Stimulated activated CD8-positive, alpha-beta memory T cell treated with anti-CD3 and anti-CD28 coated beads, Interleukin-15, amount 100 ng/mL, for 4 hours (primary cell): ENCODE data around the gene ABHD14A.

Source experiments
- DNase-seq, 2 donors: peaks; one replicate each; pipeline ENCODE4 v3.0.0-alpha.2; 2020; ENCODE audit warnings: low read depth in 2 of 2

ABHD14A gene

DNA sequence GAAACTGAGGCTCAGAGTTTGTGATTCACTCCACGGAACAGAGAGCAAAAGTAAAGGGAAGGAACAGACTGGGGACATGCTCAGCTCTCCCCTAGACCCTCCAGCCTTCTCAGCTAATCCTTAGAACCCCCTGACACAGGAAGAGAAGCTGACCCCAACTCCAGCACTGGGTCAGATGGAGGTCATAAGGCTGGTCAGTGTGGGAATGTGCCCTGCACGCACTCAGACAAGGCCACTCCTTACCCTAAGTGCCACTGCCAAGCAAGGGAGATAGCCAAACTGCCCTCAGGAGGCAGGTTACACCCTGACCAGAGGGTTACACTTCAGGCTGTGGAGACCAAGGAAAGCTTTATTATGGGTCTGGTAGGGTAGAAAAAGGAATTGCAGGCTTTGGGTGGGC is 19.7 kb downstream of the ABHD14A start:
- no peak for DNase-seq

DNA sequence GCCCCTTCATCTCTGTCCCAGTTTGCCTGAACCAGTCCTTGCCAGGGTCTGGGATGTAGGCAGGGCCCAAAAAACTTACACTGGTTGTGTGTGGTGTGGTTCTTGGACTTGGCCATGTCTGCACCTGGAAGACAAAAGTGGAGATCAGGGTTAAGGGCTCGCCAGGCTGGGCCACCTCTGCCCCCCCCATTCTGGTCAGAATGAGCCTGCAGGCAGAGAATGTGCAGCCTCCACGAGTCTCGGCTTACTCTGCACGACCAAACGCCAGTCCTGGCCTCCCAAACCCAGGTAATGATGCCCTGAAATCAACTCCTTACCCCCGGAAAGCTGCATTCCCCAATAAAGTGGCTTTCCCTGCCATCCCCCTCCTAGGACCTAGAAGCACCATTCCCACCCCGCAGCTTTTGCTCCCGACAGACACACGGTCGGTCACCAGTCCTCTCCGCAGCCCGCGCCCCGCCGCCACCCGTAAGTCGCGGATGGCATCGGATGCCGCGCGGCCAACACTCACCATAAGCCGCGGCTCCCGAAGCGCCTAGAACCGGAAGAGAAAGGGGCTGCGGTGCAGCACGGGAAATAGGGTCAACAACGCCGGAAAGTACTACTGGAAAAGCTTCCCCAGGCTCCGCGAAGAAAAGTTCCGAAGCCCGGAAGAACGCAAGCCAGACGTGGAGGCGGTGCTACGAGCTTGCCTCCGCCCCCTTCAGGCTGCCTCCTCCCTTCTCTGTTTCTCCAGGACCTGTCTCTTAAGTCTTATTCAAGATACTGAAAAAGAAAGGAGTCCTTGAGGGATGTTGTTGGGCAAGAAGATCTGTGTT is 20.7 kb downstream of the ABHD14A start, which contains the start of gene RPL29:
RPL29 (minus strand) TSS at position 550 of the 818 bp plus-strand sequence; CDS start at position 116, 434 bp downstream.
- peak; percentile 79 to 82 for DNase-seq

DNA sequence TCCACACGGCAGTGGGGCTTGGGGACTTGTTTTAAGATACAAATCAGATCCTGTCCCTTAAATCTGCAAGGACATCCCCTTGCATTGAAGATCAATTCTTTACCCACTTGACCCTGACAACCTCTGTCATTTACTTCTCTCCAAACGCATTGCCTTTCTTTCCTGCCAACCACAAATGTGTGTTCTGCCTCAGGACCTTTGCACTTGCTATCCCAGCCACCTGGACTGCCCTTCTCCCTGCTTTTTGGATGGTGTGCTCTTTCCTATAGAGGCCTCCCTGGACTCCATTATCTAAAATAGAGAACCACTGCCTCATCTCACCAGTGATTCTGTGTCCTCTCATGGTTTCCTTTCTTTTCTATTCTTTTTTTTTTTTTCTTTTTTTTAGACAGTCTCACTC is 22.3 kb downstream of the ABHD14A start:
- no peak for DNase-seq

DNA sequence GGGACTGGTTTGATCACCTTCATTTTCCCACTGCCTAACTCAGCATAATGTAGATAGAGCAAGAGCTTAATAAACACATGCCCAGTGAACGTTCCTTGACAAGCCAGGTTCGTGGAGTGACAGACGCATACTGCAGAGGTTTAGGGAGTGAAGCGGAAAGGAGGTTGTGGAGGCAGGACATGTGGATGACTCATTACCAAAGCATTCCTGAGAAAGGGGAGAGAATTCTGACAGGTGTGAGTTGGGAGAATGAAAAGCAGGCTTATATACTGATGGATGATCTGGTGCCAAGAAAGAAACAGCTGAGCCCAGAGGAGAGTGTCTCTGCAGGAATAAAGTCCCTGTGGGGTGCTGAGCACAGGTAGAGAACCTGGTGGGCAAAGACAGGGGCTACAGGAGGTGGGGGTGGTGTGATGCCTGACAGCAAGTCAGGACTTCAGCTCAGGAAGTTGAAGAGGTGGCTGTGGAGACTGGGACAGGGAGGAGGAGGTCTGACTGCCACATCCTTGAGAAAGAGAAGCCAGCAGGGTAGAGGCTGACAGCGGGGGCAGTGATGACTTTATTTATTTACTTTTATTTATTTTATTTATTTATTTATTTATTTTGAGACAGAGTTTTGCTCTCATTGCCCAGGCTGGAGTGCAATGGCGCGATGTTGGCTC is 23.2 kb downstream of the ABHD14A start:
- no peak for DNase-seq

DNA sequence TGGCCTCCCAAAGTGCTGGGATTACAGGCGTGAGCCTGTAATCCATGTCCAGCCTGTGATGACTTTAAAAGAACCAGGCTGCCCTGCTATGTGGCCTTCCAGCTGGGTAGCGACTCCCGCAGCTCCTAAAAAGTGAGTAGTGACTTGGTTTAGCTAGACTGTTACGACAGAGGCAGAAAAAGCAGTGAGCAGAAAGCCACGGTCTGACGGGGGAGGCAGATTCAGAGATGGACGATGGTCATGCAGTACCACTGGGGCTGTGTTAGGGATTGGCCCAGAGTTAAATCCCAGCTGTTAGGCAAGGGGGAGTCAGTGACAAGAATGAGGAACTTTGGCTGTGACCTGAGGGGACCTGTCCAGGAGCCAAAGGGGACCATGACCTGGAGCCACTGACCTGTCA is 23.9 kb downstream of the ABHD14A start:
- DNase-seq, result no peak

DNA sequence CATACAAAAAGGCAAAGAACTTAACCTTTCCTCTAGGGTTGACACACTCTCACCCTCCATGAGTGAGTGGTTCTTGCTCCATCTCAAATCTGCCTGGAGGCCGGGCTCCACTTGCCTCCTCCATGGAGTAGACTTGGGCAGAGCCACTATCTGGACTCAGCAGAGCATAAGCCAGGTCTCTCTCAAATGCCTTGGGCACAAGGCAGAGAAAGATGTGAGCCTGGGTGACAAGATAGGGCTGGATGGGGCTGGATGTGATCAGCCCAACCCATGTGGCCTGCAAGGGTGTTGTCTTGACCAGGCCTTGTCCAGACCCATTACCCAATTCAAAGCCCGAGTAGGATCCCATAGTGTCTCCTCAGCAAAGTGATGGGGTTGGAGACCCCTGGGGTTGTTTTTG is 25.0 kb downstream of the ABHD14A start:
- DNase-seq, result no peak

DNA sequence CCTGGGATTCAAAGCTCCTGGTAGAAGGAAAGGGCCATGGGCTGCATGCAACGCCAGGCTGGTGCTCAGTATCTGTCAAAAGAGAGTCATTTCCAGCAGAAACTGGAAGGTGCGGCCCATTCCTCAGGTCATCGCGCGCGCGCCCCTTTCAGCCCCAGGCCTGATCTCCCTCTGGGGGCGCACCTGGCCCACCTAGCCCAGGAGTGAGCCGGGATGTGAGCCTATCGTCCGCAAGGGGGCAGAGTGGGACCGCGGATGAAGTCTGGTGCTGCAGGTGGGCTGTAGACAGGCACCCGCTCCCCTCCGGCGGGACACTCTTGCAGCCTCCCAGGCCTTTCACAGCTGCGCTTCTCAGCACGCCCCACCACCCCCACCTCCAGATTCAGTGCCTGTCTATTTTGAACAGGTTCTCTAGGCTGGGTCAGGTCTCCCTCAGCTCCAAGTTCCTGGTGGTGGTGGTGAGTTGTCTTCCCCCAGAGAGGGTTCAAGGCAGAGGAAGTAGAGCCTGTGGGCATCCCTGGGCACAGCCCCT is 26.6 kb downstream of the ABHD14A start:
- DNase-seq, result peak; percentile 56 to 69

DNA sequence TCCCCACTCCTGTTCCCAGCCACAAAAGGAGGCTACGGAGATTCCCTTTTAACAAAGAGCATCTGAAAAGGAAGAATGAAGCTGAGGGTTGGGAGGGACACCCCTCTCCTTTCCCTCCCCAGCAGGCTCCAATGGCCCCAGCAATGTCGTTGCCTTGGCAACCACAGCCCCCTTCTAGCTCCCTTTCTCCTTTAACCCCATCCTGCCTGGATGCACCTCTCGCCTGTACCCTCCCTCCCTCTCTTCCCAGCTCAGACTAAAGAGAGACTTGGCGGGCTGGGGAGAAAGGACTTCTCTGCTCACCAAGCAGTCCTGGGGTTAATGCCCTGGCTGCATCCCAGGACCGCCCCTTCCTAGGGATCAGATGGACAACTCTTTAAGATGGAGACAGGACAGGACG is 27.9 kb downstream of the ABHD14A start:
- DNase-seq, result no peak

DNA sequence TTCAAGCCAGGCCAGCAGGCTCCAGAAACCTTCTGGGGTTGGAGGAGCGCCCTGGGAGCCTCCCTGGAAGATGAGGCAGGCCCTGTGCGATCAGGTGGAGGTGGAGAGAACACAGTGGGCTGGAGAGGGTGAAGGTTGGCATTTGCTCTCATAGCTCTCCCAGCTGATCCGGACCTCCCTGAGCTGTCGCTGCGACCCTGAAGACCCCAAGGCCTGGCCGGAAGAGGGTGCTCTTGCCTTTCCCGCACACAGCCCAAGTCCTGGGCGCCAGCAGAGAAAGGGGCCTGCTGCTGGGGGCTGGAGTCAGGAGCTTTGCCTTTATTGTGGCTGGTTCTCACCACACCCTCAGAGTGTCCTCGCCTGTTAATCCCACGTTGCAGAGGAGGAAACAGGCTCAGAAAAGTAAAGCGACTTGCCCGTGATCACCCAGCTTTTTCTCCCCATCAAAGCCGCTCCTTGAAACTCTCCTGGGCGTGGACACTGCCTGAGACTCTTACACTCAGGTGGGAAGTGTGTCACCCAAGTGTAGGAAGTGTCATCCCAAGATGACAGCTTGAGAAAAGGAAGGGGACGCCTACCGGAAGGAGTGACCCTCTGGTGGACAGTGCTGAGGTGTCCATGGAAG is 29.4 kb downstream of the ABHD14A start:
- DNase-seq, result no peak

DNA sequence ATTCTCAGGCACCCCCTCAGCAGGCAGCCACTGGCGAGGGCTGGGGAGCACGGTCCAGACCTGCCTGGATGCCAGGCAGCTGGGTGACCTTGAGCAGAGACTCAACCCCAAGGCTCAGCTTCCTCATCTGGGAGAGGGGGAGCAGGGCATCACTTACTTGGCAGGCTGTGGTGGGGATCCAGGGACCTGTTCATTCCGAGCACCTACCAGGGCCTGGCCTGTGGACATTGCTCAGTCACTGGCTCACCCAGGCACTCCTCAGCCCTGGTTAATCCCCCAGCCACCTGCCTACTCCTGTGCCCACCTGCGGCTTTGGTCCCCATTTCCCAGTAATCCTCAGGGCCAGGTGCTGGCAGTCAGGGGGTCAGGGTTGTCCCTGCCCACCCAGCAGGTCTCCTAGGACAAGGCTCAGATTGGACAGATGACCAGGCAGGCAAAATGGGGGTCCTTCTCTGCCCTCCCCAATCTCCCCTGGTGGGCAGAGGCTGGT is 30.1 kb downstream of the ABHD14A start:
- DNase-seq, result no peak

DNA sequence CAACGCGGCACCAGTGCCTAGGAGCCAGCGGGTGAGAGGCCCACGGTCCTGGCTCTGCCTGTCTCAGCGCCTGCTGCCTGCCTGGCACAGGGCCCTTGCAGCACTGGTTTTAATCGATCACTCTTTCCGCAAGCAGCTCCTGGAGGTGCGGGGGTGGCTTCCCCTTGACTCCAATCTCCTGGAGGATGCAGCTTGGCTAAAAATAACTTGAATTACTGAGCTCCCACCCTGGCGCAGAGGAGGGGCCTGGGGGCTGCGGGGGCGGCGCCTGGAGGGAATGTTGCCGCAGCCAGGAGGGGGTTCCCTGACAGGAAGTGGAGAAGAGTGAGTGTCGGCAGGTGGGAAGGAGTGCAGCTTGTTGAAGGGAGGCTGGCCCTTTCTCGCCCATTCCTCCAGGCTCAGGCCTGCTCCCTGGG is 30.7 kb downstream of the ABHD14A start:
- no peak for DNase-seq

DNA sequence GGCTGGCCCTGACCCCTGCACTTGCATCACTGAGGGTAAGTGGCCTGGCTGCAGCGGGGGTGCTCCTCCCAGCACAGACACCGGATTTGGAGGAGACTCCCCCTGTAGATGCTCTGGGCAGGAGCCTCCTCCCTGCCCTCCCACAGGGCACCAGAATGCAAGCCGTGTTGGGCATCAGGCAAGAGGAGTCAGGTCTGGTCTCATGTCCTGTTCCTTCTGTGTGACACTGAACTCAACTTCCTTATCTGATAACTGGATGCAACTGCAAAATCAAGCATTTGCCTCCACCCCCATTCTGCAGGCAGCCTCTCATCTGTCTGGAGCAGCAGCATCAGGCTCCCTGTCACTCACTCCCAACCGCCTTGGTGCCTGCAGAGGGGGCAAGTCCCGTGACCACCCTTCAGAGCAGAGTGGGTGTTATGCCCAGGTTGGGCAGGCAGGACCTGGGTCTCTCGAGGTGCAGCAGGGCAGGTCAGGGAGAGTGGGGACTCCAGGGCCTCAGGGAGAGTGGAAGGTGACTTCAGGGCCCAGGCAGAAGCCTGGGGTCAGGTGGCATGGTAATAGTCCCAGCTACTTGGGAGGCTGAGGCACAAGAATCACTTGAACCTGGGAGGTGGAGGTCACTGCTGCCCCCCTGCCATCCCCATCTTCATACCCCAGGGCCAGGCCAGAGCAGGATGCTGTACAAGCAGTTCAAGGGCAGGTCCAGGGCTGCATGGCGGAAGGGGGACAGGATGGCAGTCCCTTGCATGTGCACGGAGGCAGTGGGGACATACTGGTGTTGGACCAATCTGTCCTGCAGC is 31.4 kb downstream of the ABHD14A start:
- DNase-seq, result no peak

DNA sequence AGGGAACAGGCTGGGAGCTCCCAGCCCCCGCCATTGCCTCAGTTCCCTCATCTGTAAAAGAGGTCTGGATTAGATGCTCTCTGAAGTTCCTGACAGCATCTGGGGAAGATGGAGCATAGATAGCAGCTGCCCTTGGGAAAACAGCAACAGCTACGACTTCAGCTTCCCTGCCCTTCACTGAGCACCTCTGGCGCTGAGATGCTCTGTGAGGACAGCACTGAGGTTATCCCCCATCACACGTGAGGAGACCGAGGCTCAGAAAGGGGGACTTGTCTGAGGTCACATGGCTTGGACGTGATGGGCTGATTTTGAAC is 31.9 kb downstream of the ABHD14A start:
- DNase-seq, result no peak

DNA sequence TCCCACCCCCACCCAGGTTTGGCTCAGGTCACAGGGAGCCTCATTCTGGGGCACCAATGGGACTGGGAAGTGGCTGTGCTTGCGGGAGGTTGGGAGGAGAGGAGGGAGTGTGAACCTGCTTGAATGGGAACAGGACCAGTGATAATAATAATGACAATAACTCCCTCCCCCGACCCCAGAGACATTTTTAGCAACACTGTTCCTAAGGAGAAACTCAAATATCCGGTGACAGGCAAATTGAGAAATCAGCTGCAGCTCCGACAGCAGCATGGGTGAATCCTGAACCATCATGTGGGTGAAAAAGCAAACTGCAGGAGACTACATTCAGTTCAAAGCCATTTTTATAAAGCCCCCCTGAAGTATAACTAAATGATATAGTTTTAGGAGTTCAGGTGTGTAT is 32.4 kb downstream of the ABHD14A start:
- no peak for DNase-seq

DNA sequence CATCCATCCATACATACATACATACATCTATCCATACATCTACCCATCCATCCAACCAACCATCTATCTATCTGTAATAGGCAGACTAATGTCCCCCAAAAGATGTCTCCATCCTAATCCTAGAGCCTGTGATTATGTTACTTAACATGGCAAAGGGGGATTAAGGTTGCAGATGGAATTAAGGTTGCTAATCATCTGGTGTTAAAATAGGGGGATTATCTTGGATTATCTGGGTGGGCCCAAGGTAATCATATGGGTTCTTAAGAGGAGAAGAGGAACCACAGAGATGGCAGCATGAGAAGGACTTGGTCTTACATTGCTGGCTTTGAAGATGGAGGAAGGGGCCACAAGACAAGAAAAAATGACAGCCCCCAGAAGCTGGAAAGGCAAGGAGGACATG is 35.6 kb downstream of the ABHD14A start:
- no peak for DNase-seq

DNA sequence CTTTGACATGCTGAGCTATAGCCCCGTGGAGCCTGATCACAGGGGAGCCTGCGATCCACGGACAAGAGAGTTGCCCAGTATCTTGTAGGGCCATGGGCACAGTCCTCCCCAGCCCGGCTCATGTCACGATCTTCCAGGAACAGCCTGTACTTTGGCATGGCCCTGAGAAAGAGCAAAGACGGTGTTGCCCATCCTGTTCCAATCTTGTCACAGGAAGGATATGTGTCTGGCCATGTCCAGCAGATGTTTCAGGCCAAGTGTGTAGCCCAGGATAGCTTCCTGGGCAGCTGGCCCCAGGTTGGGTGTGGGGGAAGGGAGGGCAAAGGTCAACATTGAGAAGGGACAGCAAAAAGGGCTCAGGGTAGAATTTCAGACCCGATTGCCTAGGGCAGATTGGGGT is 37.8 kb downstream of the ABHD14A start:
- DNase-seq, result no peak

DNA sequence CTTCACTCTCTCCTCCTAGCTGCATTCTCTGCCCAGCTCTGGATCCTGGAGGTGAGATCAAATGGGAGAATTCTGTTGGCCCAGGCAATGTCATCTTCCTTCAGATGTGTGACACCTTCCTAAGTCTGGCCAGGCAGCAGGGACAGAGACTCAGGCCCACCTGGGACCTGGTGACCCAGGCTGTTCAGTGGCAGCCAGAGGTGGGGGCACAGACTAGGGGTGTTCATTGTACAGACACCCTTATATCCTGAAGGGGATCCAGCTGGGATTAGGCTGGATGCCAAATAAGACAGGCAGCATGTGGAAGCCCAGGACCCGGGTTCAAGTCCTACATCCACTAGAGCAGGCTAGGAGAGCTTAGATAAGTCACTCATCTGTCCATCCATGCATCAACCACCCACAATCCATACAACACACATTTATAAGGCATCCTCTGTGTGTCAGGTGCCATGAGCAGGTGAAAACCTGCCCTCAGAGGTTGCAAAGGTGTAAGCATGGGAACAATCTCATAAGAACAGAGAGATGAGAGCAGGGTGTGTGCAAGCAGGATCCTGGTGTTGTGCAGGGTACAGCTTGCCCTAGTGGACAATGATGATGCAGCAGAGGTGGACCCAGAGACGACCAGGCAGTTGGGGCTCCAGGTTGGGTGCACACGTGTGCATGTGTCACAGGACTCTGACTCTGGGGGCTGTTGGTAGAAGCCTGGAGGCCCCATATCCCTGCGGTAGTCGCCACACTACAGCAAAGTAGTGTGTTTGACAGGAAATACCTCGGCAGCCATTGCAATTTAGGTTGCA is 39.1 kb downstream of the ABHD14A start:
- DNase-seq, result no peak

DNA sequence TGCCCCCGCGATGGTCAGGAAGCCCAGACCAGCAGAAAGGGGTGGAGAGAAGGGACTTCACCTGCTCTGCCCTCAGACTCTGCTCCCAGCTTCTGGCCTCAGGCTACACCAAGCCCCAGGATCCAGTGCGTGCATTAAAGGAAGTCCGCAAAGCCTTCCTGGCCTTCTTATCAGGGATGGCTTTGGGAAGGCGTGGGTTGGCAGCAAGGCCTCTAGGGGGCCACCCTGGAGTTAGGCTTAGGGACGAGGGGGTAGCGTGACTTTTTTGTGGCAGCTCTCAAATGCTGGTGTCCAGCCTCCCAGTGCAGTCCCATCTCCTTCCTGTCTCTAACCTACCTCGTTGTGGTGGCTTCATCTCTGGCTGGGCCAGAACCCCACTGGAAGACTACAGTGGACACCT is 39.7 kb downstream of the ABHD14A start:
- no peak for DNase-seq

DNA sequence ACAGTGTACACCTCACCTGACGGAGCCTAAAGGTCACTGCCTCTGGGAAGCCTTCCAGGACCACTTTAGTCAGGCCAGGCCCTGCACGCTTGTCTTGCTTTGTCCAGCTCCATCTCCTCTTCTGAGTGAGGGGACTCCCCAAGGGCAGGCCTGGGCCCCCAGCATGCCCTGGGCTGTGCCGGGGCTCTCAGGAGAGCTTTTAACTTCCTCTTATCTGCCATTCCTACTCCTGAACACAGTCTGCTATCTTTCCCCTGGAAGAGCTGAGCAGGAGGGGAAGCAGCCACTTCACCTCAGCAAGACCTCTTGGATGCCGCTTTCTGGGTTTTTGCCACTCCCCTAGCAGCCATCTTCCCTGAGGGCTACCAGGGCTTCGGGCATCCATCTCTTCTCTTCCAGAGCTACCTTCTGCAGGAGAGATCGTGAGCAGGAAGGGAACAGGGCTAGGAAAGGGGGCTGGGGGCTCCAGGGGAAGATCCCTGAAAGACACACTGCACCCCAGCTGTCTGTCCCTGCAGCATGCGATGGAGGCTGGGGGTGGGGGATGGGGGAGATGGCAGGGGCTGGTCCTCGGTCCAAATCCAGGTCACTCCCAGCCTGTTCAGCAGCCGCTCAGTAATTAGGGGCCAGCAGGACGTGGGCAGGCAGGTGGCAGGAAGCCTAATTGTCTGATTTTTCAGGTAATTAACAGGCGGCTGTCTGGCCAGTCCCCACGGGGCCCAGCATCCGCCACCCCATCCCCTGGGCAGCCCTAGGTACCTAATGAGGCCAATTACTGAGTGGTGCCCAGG is 40.8 kb downstream of the ABHD14A start:
- DNase-seq, result no peak

DNA sequence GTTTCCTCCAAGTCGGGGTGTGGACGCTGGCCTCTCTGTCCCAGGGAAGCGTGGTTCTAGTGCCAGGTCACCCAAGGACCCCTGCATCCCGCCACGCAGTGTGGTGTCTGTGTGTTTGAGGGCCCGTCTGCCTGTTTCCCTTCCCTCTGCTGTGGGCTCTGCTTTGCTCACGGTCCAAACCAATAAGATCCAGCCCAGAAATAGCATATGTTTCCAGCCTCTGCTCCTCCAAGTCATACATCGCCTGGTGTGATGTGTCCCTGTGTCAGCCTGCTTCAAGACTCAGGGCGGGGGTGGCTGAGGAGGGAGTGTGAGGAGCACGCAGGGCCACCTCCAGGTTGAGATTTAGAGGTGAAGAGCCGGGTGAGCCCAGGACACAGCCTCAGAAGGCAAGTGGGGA is 42.7 kb downstream of the ABHD14A start:
- DNase-seq, result no peak
